ENCODE results near the gene ELOF1.

Gene ELOF1

DNA sequence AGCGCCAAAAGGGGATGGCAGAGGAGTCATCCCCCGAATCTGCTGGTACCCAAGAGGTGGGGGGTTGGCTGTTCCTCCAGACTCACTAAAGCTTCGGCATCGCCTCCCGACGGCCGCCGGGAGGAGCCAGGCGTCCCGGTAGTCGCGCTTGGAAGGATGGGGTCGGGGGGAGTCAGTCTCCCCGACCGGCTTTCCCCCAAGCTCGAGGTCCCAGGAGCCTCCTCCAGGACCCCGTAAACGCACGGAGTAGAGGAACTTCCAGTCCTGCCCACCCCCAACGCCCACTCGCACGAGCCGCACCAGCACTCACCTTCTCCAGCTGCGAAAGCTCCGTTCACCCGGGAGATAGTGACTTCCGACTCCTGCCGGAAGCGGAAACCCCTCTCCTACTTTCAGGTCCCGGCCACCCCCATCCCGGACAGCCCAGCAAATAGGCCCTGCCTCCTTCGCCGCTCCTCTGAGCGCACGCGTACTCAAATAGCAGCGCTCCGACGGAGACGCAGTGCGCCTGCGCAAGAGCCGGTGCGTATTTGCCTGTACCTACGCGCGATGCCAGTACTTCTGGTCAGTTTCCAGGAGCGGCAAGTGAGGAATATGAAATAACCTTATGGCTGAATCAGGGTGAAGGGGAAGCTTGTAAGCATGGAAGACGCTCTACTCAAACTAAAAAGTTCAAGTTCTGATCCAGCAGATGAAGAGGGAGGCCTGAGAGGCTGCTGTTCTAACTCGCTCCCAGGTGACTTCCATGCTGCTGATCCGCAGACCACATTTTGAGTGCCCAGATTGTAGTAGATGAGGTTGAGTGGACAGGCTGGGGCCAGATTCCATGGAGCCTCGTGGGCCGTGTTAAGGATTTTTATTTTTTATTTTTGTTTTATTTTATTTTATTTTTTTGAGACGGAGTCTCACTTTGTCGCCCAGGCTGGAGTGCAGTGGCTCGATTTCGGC lies at the start of gene ELOF1:
Gene ELOF1, minus strand, starts transcription at position 350 of the 948 bp plus-strand sequence. CDS start 4,883 bp downstream, outside the sequence.
- peak; percentile 77 for TF ChIP-seq TAF1 (IDR thresholded peaks at IDR 0.05; ENCODE audit: low read depth)
- peak; percentile 50; the same call in 1 of the 2 replicates for TF ChIP-seq TCF12 (IDR thresholded peaks at IDR 0.05; ENCODE audit: low read depth)
- no peak for TF ChIP-seq CEBPB (IDR thresholded peaks at IDR 0.05)
- TF ChIP-seq MAX (IDR thresholded peaks at IDR 0.05): peak; percentile 70
- TF ChIP-seq TEAD4 (IDR thresholded peaks at IDR 0.05): peak; percentile 41
- no peak for TF ChIP-seq ZBTB7A (IDR thresholded peaks at IDR 0.05; ENCODE audit: low read depth)
- peak; percentile 64 for TF ChIP-seq EGR1 (IDR thresholded peaks at IDR 0.05)

DNA sequence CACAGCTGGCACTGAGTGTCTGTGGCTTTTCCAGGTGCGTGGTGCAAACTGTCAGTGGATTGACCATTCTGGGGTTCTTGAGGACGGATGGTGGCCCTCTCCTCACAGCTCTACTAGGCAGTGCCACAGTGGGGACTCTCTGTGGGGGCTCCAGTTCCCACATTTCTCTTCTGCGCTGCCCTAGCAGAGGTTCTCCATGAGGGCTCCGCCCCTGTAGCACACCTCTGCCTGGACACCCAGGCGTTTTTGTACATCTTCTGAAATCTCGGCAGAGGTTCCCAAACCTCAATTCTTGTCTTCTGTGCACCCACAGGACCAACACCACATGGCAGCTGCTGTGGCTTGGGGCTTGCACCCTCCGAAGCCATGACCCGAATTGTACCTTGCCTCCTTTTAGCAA lies 47.5 kb upstream of the ELOF1 start:
- TF ChIP-seq YY1 (IDR thresholded peaks at IDR 0.05; ENCODE audit: low read depth) (no peak), TAF1 (IDR thresholded peaks at IDR 0.05; ENCODE audit: low read depth) (no peak), USF1 (IDR thresholded peaks at IDR 0.05) (no peak), TEAD4 (IDR thresholded peaks at IDR 0.05) (no peak), RAD21 (IDR thresholded peaks at IDR 0.05; ENCODE audit: low read depth) (no peak), MAX (IDR thresholded peaks at IDR 0.05) (no peak), CREB1 (IDR thresholded peaks at IDR 0.05; ENCODE audit: low read depth) (no peak), FOXM1 (IDR thresholded peaks at IDR 0.05; ENCODE audit: borderline replicate concordance, low read depth) (no peak), EGR1 (IDR thresholded peaks at IDR 0.05) (no peak), EP300 (IDR thresholded peaks at IDR 0.05; ENCODE audit: borderline replicate concordance) (no peak), TCF12 (IDR thresholded peaks at IDR 0.05; ENCODE audit: low read depth) (no peak), CEBPB (IDR thresholded peaks at IDR 0.05) (no peak), NFIC (IDR thresholded peaks at IDR 0.05) (no peak)
- TF ChIP-seq, protein P1, sequence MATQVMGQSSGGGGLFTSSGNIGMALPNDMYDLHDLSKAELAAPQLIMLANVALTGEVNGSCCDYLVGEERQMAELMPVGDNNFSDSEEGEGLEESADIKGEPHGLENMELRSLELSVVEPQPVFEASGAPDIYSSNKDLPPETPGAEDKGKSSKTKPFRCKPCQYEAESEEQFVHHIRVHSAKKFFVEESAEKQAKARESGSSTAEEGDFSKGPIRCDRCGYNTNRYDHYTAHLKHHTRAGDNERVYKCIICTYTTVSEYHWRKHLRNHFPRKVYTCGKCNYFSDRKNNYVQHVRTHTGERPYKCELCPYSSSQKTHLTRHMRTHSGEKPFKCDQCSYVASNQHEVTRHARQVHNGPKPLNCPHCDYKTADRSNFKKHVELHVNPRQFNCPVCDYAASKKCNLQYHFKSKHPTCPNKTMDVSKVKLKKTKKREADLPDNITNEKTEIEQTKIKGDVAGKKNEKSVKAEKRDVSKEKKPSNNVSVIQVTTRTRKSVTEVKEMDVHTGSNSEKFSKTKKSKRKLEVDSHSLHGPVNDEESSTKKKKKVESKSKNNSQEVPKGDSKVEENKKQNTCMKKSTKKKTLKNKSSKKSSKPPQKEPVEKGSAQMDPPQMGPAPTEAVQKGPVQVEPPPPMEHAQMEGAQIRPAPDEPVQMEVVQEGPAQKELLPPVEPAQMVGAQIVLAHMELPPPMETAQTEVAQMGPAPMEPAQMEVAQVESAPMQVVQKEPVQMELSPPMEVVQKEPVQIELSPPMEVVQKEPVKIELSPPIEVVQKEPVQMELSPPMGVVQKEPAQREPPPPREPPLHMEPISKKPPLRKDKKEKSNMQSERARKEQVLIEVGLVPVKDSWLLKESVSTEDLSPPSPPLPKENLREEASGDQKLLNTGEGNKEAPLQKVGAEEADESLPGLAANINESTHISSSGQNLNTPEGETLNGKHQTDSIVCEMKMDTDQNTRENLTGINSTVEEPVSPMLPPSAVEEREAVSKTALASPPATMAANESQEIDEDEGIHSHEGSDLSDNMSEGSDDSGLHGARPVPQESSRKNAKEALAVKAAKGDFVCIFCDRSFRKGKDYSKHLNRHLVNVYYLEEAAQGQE (IDR thresholded peaks at IDR 0.05; ENCODE audit: low read depth): no peak

GRCh38 chr19:11598746-11599145 lies 39.7 kb upstream of the ELOF1 start:
- TF ChIP-seq TEAD4 (IDR thresholded peaks at IDR 0.05) (no peak), FOXM1 (IDR thresholded peaks at IDR 0.05; ENCODE audit: borderline replicate concordance, low read depth) (no peak), CREB1 (IDR thresholded peaks at IDR 0.05; ENCODE audit: low read depth) (no peak), CEBPB (IDR thresholded peaks at IDR 0.05) (no peak)

DNA sequence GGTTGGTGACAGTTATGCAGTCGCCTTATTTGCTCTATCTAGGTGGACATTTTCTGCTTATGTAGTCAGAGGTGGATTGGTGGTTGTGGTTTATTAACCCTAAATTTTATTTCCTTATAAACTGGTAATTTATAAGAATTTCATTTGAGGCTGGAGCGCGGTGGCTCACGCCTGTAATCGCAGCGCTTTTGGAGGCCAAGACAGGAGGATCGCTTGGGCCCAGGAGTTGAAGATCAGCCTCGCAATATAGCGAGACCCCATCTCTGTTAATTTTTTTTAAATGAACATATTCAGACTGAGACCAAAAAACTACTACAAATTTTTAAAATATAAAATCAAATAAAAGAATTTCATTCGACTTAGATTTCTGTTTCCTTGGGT lies 39.1 kb upstream of the ELOF1 start:
- TF ChIP-seq FOXM1 (IDR thresholded peaks at IDR 0.05; ENCODE audit: borderline replicate concordance, low read depth) (no peak), CREB1 (IDR thresholded peaks at IDR 0.05; ENCODE audit: low read depth) (no peak), TAF1 (IDR thresholded peaks at IDR 0.05; ENCODE audit: low read depth) (no peak), MAX (IDR thresholded peaks at IDR 0.05) (no peak), CEBPB (IDR thresholded peaks at IDR 0.05) (no peak), NFIC (IDR thresholded peaks at IDR 0.05) (no peak), RAD21 (IDR thresholded peaks at IDR 0.05; ENCODE audit: low read depth) (no peak), USF1 (IDR thresholded peaks at IDR 0.05) (no peak), TEAD4 (IDR thresholded peaks at IDR 0.05) (no peak), YY1 (IDR thresholded peaks at IDR 0.05; ENCODE audit: low read depth) (no peak), EGR1 (IDR thresholded peaks at IDR 0.05) (no peak), ZBTB7A (IDR thresholded peaks at IDR 0.05; ENCODE audit: low read depth) (no peak), TCF12 (IDR thresholded peaks at IDR 0.05; ENCODE audit: low read depth) (no peak), EP300 (IDR thresholded peaks at IDR 0.05; ENCODE audit: borderline replicate concordance) (no peak)
- TF ChIP-seq, protein P1 (IDR thresholded peaks at IDR 0.05; ENCODE audit: low read depth): no peak

Measured in Ishikawa (cell line).